Keratinocyte (primary cell): Measurements from ENCODE around the gene BTBD16.

Experiments
- EZH2 ChIP-seq: IDR thresholded peaks from one replicate; pipeline ENCODE4 v1.6.1; 2012; ENCODE audit warnings: inconsistent platforms, mild to moderate bottlenecking, low read length, moderate library complexity
- TF ChIP-seq, protein P1 (sequence below), 3 experiments: IDR thresholded peaks in 1 of 3; conservative IDR thresholded peaks in 1 of 3; optimal IDR thresholded peaks in 1 of 3; 2 replicates in 2 of 3; 3 replicates in 1 of 3; pipeline versions ENCODE3 to v1.5.1; 2011; ENCODE audit warnings: low read length in 3 of 3, mild to moderate bottlenecking in 3 of 3, moderate library complexity in 2 of 3, control low read depth in 1 of 3, inconsistent platforms in 1 of 3; ENCODE audit not compliant: insufficient read depth in 2 of 3; ENCODE audit errors: extremely low read depth in 1 of 3

DNA sequence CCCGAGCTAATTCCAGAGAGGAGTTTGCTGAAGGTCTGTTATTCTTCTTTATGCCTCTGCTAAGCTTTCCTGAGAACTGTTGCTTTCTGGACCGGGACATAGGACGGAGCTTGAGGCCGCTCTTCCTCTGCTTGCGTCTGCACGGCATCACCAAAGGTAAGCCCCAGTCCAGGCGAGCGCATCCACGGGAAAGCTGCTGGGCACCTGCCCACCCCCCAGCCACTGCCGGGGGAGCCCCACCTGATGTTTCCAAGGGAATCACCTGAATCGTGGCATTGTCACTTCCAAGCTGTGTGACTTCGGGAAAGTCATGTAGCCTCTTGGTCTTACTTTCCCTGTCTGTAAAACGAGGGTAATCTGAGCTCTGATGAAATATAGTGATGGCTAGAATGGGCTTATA lies 58.3 kb downstream of the BTBD16 start:
- TF ChIP-seq, protein P1, sequence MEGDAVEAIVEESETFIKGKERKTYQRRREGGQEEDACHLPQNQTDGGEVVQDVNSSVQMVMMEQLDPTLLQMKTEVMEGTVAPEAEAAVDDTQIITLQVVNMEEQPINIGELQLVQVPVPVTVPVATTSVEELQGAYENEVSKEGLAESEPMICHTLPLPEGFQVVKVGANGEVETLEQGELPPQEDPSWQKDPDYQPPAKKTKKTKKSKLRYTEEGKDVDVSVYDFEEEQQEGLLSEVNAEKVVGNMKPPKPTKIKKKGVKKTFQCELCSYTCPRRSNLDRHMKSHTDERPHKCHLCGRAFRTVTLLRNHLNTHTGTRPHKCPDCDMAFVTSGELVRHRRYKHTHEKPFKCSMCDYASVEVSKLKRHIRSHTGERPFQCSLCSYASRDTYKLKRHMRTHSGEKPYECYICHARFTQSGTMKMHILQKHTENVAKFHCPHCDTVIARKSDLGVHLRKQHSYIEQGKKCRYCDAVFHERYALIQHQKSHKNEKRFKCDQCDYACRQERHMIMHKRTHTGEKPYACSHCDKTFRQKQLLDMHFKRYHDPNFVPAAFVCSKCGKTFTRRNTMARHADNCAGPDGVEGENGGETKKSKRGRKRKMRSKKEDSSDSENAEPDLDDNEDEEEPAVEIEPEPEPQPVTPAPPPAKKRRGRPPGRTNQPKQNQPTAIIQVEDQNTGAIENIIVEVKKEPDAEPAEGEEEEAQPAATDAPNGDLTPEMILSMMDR (optimal IDR thresholded peaks at IDR 0.05 in 1 of 3, IDR thresholded peaks at IDR 0.05 in 1 of 3, conservative IDR thresholded peaks at IDR 0.05 in 1 of 3; ENCODE audit: extremely low read depth in 1 of 3, insufficient read depth in 2 of 3, low read length in 3 of 3): no peak
- no peak for TF ChIP-seq EZH2
